HG03457 (cell line): ENCODE results near the gene PDE6C.

Experiments
- ATAC-seq: cut with Tn5 transposase; IDR thresholded peaks from one replicate; pipeline ENCODE4 v1.9.1; 2021; ENCODE audit warnings: moderate number of reproducible peaks; ENCODE audit not compliant: unreplicated experiment

The PDE6C gene

GRCh38 chr10:93593749-93594148 lies 18.6 kb upstream of the PDE6C start:
- ATAC-seq, result no peak

- ATAC-seq, result no peak
Observed at GRCh38 chr10:93594518-93594917, 17.8 kb upstream of the PDE6C start.

- no peak for ATAC-seq
Observed at GRCh38 chr10:93595378-93596161, 16.8 kb upstream of the PDE6C start.

- no peak for ATAC-seq
Observed at GRCh38 chr10:93596539-93596938, 15.8 kb upstream of the PDE6C start.

GRCh38 chr10:93597075-93597599 lies 15.2 kb upstream of the PDE6C start:
- ATAC-seq, result no peak

- no peak for ATAC-seq
Observed at GRCh38 chr10:93598157-93598556, 14.2 kb upstream of the PDE6C start.

- ATAC-seq, result no peak
Observed at GRCh38 chr10:93599335-93599734, 13.0 kb upstream of the PDE6C start.

GRCh38 chr10:93599778-93600177 lies 12.6 kb upstream of the PDE6C start:
- ATAC-seq, result no peak

GRCh38 chr10:93600446-93601145 lies 11.7 kb upstream of the PDE6C start:
- ATAC-seq, result no peak

GRCh38 chr10:93601146-93601773 lies 11.1 kb upstream of the PDE6C start, which contains the start of gene RBP4:
Gene RBP4 (minus strand): TSS chr10:93601235. CDS start chr10:93601028, 207 bp downstream.
- no peak for ATAC-seq

GRCh38 chr10:93601774-93602162 lies 10.6 kb upstream of the PDE6C start:
- ATAC-seq, result no peak

GRCh38 chr10:93603023-93603422 lies 9.3 kb upstream of the PDE6C start:
- ATAC-seq, result no peak

GRCh38 chr10:93604146-93604545 lies 8.2 kb upstream of the PDE6C start:
- no peak for ATAC-seq

GRCh38 chr10:93608421-93608820 lies 3.9 kb upstream of the PDE6C start:
- no peak for ATAC-seq

- no peak for ATAC-seq
Observed at GRCh38 chr10:93613126-93613525, 789 bp downstream of the PDE6C start.

- ATAC-seq, result no peak
Observed at GRCh38 chr10:93614101-93614825, 1.9 kb downstream of the PDE6C start.

- ATAC-seq, result no peak
Observed at GRCh38 chr10:93615576-93616235, 3.4 kb downstream of the PDE6C start.

- ATAC-seq, result no peak
Observed at GRCh38 chr10:93620925-93621324, 8.6 kb downstream of the PDE6C start.

- ATAC-seq, result no peak
Observed at GRCh38 chr10:93622942-93623341, 10.6 kb downstream of the PDE6C start.

GRCh38 chr10:93628858-93629257 lies 16.5 kb downstream of the PDE6C start:
- ATAC-seq, result no peak
